ENCODE data around the gene TRPC6.

TRPC6 gene

DNA sequence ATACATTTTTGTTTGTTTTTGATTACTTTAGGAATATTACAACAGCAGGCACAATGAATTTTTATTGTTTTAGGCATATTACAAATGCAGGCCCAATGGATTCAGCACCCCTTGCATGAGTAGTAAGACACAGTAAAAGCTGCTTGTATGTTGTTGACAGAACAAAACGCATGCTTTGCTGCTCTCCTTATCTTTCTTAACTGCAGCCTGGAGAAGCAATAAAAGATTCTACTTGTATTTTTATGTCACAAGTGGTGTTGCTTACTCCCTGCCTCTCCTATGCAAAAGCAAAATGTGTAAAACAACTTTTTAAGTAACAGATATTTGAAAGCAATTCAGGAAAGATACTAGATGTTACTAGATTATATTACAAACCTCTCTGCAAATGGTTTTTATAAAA, 73.9 kb downstream of the TRPC6 start:
- Histone ChIP-seq H3K36me3 (ENCODE audit: low read depth) (no peaks in the 10 kb centered on the region), H3K27me3 (ENCODE audit: insufficient read depth, poor library complexity, severe bottlenecking) (no peaks in the 10 kb centered on the region), H3K9me3 (ENCODE audit: severe bottlenecking) (no peaks in the 10 kb centered on the region), H3K4me1 (ENCODE audit: insufficient read depth, poor library complexity, severe bottlenecking) (no peaks in the 10 kb centered on the region), H3K27ac (ENCODE audit: poor library complexity, severe bottlenecking) (no peak overlapping the region), H3K4me3 (ENCODE audit: severe bottlenecking) (no peak overlapping the region)
- TF ChIP-seq, protein P1, sequence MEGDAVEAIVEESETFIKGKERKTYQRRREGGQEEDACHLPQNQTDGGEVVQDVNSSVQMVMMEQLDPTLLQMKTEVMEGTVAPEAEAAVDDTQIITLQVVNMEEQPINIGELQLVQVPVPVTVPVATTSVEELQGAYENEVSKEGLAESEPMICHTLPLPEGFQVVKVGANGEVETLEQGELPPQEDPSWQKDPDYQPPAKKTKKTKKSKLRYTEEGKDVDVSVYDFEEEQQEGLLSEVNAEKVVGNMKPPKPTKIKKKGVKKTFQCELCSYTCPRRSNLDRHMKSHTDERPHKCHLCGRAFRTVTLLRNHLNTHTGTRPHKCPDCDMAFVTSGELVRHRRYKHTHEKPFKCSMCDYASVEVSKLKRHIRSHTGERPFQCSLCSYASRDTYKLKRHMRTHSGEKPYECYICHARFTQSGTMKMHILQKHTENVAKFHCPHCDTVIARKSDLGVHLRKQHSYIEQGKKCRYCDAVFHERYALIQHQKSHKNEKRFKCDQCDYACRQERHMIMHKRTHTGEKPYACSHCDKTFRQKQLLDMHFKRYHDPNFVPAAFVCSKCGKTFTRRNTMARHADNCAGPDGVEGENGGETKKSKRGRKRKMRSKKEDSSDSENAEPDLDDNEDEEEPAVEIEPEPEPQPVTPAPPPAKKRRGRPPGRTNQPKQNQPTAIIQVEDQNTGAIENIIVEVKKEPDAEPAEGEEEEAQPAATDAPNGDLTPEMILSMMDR (IDR thresholded peaks at IDR 0.05; ENCODE audit: poor library complexity, severe bottlenecking): no peak
- DNase-seq (ENCODE audit: low spot score) (no peak), ATAC-seq (ENCODE audit: low read depth) (no peak)

DNA sequence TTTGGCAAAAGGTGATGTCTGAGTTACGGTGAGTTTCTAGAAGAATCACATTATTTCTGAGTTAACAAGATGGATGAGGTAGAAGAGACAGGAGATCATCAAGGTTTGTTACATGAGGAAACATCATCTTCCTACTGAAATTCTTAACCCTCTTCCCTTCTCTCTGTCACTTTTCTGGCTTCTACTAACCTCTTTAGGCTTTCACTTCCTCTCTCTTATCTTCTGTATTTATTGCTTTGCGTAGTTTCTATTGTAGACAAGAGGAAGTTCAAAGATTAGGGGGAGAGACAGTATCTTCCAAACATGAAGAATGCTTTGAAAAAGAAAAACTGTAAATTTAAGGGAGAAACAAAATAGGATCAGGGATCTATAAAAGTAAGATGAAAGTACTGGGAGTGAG, 75.4 kb downstream of the TRPC6 start:
- Histone ChIP-seq H3K27me3 (ENCODE audit: insufficient read depth, poor library complexity, severe bottlenecking) (no peaks in the 10 kb centered on the region), H3K27ac (ENCODE audit: poor library complexity, severe bottlenecking) (no peak overlapping the region), H3K9me3 (ENCODE audit: severe bottlenecking) (no peaks in the 10 kb centered on the region), H3K4me3 (ENCODE audit: severe bottlenecking) (no peak overlapping the region), H3K36me3 (ENCODE audit: low read depth) (no peaks in the 10 kb centered on the region), H3K4me1 (ENCODE audit: insufficient read depth, poor library complexity, severe bottlenecking) (no peaks in the 10 kb centered on the region)
- TF ChIP-seq, protein P1 (IDR thresholded peaks at IDR 0.05; ENCODE audit: poor library complexity, severe bottlenecking): no peak
- DNase-seq (ENCODE audit: low spot score): no peak
- no peak for ATAC-seq (ENCODE audit: low read depth)

DNA sequence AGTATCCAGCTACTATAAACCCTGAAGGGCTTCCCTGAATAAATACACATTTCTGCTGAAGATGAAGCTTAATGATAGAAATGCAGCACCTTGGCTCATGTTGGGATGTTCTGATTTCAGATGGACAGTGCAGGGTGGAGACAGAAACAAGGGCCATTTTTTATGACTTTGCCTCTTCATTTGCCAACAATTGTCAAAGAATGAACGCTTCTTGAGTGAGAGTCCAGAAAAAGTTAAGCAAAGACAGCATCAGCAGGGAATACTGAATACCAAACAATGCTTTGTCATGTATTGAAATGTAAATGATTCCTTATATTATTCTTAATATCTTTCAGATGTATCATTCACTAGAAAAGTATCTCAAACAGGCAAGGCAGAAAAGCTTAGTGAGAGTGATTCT, 84.9 kb downstream of the TRPC6 start:
- TF ChIP-seq, protein P1 (IDR thresholded peaks at IDR 0.05; ENCODE audit: poor library complexity, severe bottlenecking): no peak
- no peaks in the 10 kb centered on the region for H3K4me1 ChIP-seq (ENCODE audit: insufficient read depth, poor library complexity, severe bottlenecking)
- H3K36me3 ChIP-seq (ENCODE audit: low read depth): no peaks in the 10 kb centered on the region
- no peak for DNase-seq (ENCODE audit: low spot score)
- no peaks in the 10 kb centered on the region for H3K9me3 ChIP-seq (ENCODE audit: severe bottlenecking)
- H3K4me3 ChIP-seq (ENCODE audit: severe bottlenecking): no peak overlapping the region
- H3K27me3 ChIP-seq (ENCODE audit: insufficient read depth, poor library complexity, severe bottlenecking): no peaks in the 10 kb centered on the region
- ATAC-seq (ENCODE audit: low read depth): no peak
- H3K27ac ChIP-seq (ENCODE audit: poor library complexity, severe bottlenecking): no peak overlapping the region

DNA sequence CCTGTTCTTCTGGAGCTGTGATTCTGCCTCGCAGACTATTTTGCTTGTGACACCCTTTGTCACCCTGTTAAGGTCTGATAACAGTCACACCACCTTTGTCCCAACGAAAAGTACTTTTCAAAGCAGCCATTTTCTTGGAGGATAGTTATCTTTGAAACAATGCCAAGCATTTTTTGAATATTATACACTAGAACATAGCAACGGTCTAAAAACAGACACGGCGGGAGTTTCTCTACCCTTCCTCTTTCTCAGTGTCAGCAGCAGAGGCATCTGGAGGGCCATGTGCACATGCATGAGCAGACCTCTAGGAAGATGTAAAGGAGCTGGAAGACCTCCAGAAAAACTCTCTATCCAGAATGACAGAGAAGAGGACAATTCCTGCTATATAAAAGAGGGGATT, 86.5 kb downstream of the TRPC6 start:
- Histone ChIP-seq H3K9me3 (ENCODE audit: severe bottlenecking) (no peaks in the 10 kb centered on the region), H3K4me3 (ENCODE audit: severe bottlenecking) (no peak overlapping the region), H3K27ac (ENCODE audit: poor library complexity, severe bottlenecking) (no peak overlapping the region), H3K36me3 (ENCODE audit: low read depth) (no peaks in the 10 kb centered on the region), H3K4me1 (ENCODE audit: insufficient read depth, poor library complexity, severe bottlenecking) (no peaks in the 10 kb centered on the region), H3K27me3 (ENCODE audit: insufficient read depth, poor library complexity, severe bottlenecking) (no peaks in the 10 kb centered on the region)
- ATAC-seq (ENCODE audit: low read depth) (no peak), DNase-seq (ENCODE audit: low spot score) (no peak)
- TF ChIP-seq, protein P1 (IDR thresholded peaks at IDR 0.05; ENCODE audit: poor library complexity, severe bottlenecking): no peak

DNA sequence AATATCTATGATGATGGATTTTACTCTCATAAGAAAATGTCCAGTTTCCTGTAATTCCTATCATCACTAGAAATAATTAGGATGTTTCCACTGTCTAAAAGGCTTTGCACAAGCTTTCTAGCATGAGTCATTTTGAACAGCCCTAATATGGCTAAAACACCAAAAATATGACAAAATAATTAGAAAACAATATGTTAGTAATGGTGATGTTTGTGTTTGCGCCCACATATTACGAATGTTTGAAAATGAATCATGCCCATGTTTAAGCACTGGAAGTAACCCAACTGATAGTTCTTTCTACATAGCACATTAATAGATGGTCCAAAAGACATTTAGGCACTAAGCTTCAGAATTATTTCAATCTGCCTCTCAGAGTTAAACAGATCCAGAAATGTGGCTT, 96.0 kb downstream of the TRPC6 start:
- no peaks in the 10 kb centered on the region for H3K4me1 ChIP-seq (ENCODE audit: insufficient read depth, poor library complexity, severe bottlenecking)
- peak; percentile 75 for ATAC-seq (ENCODE audit: low read depth)
- DNase-seq (ENCODE audit: low spot score): no peak
- TF ChIP-seq, protein P1 (IDR thresholded peaks at IDR 0.05; ENCODE audit: poor library complexity, severe bottlenecking): no peak
- H3K27me3 ChIP-seq (ENCODE audit: insufficient read depth, poor library complexity, severe bottlenecking): no peaks in the 10 kb centered on the region
- H3K27ac ChIP-seq (ENCODE audit: poor library complexity, severe bottlenecking): no peak overlapping the region
- no peaks in the 10 kb centered on the region for H3K36me3 ChIP-seq (ENCODE audit: low read depth)
- no peaks in the 10 kb centered on the region for H3K9me3 ChIP-seq (ENCODE audit: severe bottlenecking)
- no peak overlapping the region for H3K4me3 ChIP-seq (ENCODE audit: severe bottlenecking)
